Mucosa of rectum (tissue), 2 donors: ENCODE results near the gene CTSE.

Experiments used
- H3K27ac ChIP-seq, 2 donors: one replicate each; pipeline ENCODE4 v1.7.0; 2013; ENCODE audit warnings: inconsistent platforms in 2 of 2, low read depth in 2 of 2, low read length in 2 of 2
- H3K27me3 ChIP-seq, 2 donors: one replicate each; pipeline ENCODE4 v1.7.0; 2013; ENCODE audit warnings: low read length in 2 of 2; ENCODE audit not compliant: control insufficient read depth in 2 of 2, insufficient read depth in 2 of 2
- H3K36me3 ChIP-seq, 2 donors: one replicate each; pipeline ENCODE4 v1.7.0; 2013; ENCODE audit warnings: low read length in 2 of 2; ENCODE audit not compliant: control insufficient read depth in 2 of 2, insufficient read depth in 2 of 2
- H3K4me1 ChIP-seq, 2 donors: one replicate each; pipeline ENCODE4 v1.7.0; 2013; ENCODE audit warnings: low read length in 2 of 2, mild to moderate bottlenecking in 1 of 2; ENCODE audit not compliant: control insufficient read depth in 2 of 2, insufficient read depth in 2 of 2
- H3K4me3 ChIP-seq, 2 donors: one replicate each; pipeline ENCODE4 v1.7.0; 2013; ENCODE audit warnings: low read length in 2 of 2
- H3K9ac ChIP-seq, 2 donors: one replicate each; pipeline ENCODE4 v1.7.0; 2013; ENCODE audit warnings: low read length in 2 of 2, low read depth in 1 of 2, mild to moderate bottlenecking in 1 of 2
- H3K9me3 ChIP-seq, 2 donors: one replicate each; pipeline ENCODE4 v1.7.0; 2013; ENCODE audit warnings: low read length in 2 of 2; ENCODE audit not compliant: control insufficient read depth in 2 of 2
- donor health status: healthy.
- donor health status: Normal muscosa, but diverticular disease.

Gene CTSE

GRCh38 chr1:205962821-205963221 lies 60.9 kb downstream of the CTSE start:
- Histone ChIP-seq H3K9me3 (no peaks in the 10 kb centered on the region), H3K9ac (no peak overlapping the region), H3K27me3 (no peaks in the 10 kb centered on the region), H3K4me3 (no peak overlapping the region), H3K4me1 (no peaks in the 10 kb centered on the region), H3K36me3 (no peaks in the 10 kb centered on the region), H3K27ac (no peak overlapping the region)

GRCh38 chr1:205961991-205962820 lies 61.5 kb downstream of the CTSE start:
- no peak overlapping the region for H3K9ac ChIP-seq
- no peak overlapping the region for H3K27ac ChIP-seq
- no peaks in the 10 kb centered on the region for H3K36me3 ChIP-seq
- no peak overlapping the region for H3K4me3 ChIP-seq
- H3K4me1 ChIP-seq: no peaks in the 10 kb centered on the region
- H3K9me3 ChIP-seq: no peaks in the 10 kb centered on the region
- no peaks in the 10 kb centered on the region for H3K27me3 ChIP-seq

- Histone ChIP-seq H3K27ac (no peak overlapping the region), H3K9me3 (no peaks in the 10 kb centered on the region), H3K4me3 (no peak overlapping the region), H3K27me3 (no peaks in the 10 kb centered on the region), H3K36me3 (no peaks in the 10 kb centered on the region), H3K9ac (no peak overlapping the region), H3K4me1 (no peaks in the 10 kb centered on the region)
These were observed 62.3 kb downstream of the CTSE start for GRCh38 chr1:205961405-205961804.

GRCh38 chr1:205959789-205960188 lies 63.9 kb downstream of the CTSE start:
- Histone ChIP-seq H3K27me3 (peaks cover 0 to 3% of the 10 kb centered on the region in 2 donors), H3K4me1 (no peaks in the 10 kb centered on the region), H3K9ac (no peak overlapping the region), H3K36me3 (no peaks in the 10 kb centered on the region), H3K4me3 (no peak overlapping the region), H3K27ac (no peak overlapping the region), H3K9me3 (no peaks in the 10 kb centered on the region)
